Neural cell (in vitro differentiated cells): ENCODE data around the gene PLEKHA4. TPM values are rescaled to one million over a fixed set of nuclear protein-coding genes. Genes with fewer than 3 reads are reported as not detected.
"Not testable (repeated sequence)": the region's sequence is repeated elsewhere in the genome, so short reads cannot be mapped to it uniquely, and the experiment has no call there.

ENCODE experiments used
- H2AFZ ChIP-seq: fragments of 200-600, 300-800 bp; sonication (generic), shearing (Covaris generic); 2 replicates; pipeline ENCODE4 v1.6.0; 2014; ENCODE audit warnings: low read depth, mild to moderate bottlenecking, antibody characterized with exemption, low read length, moderate library complexity
- H3F3A ChIP-seq: fragments of 200-600 bp; shearing (Covaris generic); 2 replicates; pipeline ENCODE4 v1.6.1; 2016; ENCODE audit warnings: mild to moderate bottlenecking, moderate library complexity, mixed read lengths, antibody characterized with exemption, low read length; ENCODE audit not compliant: insufficient read depth, poor library complexity, severe bottlenecking
- H3K27ac ChIP-seq: fragments of 200-600, 300-800 bp; sonication (generic), shearing (Covaris generic); 2 replicates; pipeline ENCODE4 v1.5.1; 2014; ENCODE audit warnings: mild to moderate bottlenecking, low read length, moderate library complexity
- H3K27me3 ChIP-seq: fragments of 300-800, 200-600 bp; sonication (generic), shearing (Covaris generic); 2 replicates; pipeline ENCODE4 v1.6.0; 2014; ENCODE audit warnings: mild to moderate bottlenecking, low read depth, low read length, moderate library complexity; ENCODE audit not compliant: insufficient read depth
- H3K36me3 ChIP-seq: fragments of 300-800, 200-600 bp; sonication (generic), shearing (Covaris generic); 2 replicates; pipeline ENCODE4 v1.5.1; 2014; ENCODE audit warnings: mild to moderate bottlenecking, antibody characterized with exemption, low read length, moderate library complexity; ENCODE audit not compliant: insufficient read depth
- H3K4me2 ChIP-seq: fragments of 300-800, 200-600 bp; sonication (generic), shearing (Covaris generic); 2 replicates; pipeline ENCODE4 v1.6.0; 2014; ENCODE audit warnings: mild to moderate bottlenecking, low read length
- H3K4me3 ChIP-seq: fragments of 300-800, 200-600 bp; sonication (generic), shearing (Covaris generic); 2 replicates; pipeline ENCODE4 v1.5.1; 2014; ENCODE audit warnings: mild to moderate bottlenecking, low read length, moderate library complexity
- H3K79me2 ChIP-seq: fragments of 200-600 bp; shearing (Covaris generic); replicated peaks from 2 replicates; pipeline ENCODE4 v1.6.0; 2014; ENCODE audit warnings: mild to moderate bottlenecking, low read length, moderate library complexity; ENCODE audit not compliant: insufficient read depth
- H3K9ac ChIP-seq: fragments of 300-800, 200-600 bp; sonication (generic), shearing (Covaris generic); 2 replicates; pipeline ENCODE4 v1.6.1; 2016; ENCODE audit warnings: mild to moderate bottlenecking, low read length, mixed read lengths
- H3K9me2 ChIP-seq: fragments of 200-600 bp; shearing (Covaris generic); 2 replicates; pipeline ENCODE4 v1.6.1; 2016; ENCODE audit warnings: mild to moderate bottlenecking, low read length, mixed read lengths; ENCODE audit not compliant: insufficient read depth
- H3K9me3 ChIP-seq: fragments of 200-600, 300-800 bp; sonication (generic), shearing (Covaris generic); 2 replicates; pipeline ENCODE4 v1.6.1; 2016; ENCODE audit warnings: mild to moderate bottlenecking, mixed run types, low read length, moderate library complexity, mixed read lengths
- H4K20me1 ChIP-seq: fragments of 200-600 bp; shearing (Covaris generic); 2 replicates; pipeline ENCODE4 v1.6.1; 2016; ENCODE audit warnings: mild to moderate bottlenecking, mixed run types; ENCODE audit not compliant: insufficient read depth
- CTCF ChIP-seq: fragments of 450-650 bp; IDR thresholded peaks from 2 replicates; pipeline ENCODE4 v1.5.1; 2014; ENCODE audit warnings: antibody characterized with exemption, mild to moderate bottlenecking, moderate library complexity; ENCODE audit not compliant: poor library complexity, severe bottlenecking
- EP300 ChIP-seq: fragments of 450-650 bp; conservative IDR thresholded peaks from 2 replicates; pipeline ENCODE4 v1.6.1; 2014; ENCODE audit warnings: antibody characterized with exemption, mild to moderate bottlenecking, moderate library complexity; ENCODE audit not compliant: poor library complexity, severe bottlenecking
- EZH2 ChIP-seq: fragments of 200-600, 300-800 bp; shearing (Covaris generic), sonication (generic); IDR thresholded peaks from 2 replicates; pipeline ENCODE4 v1.6.1; 2014; ENCODE audit warnings: antibody characterized with exemption, low read length, borderline replicate concordance, mild to moderate bottlenecking; ENCODE audit not compliant: insufficient read depth, poor library complexity, severe bottlenecking
- MXI1 ChIP-seq: fragments of 450-650 bp; conservative IDR thresholded peaks from 2 replicates; pipeline ENCODE4 v1.6.1; 2014; ENCODE audit warnings: antibody characterized with exemption, mild to moderate bottlenecking; ENCODE audit not compliant: poor library complexity, severe bottlenecking
- POLR2AphosphoS5 ChIP-seq: IDR thresholded peaks from 2 replicates; pipeline ENCODE4 v1.6.1; 2012
- RAD21 ChIP-seq: fragments of 450-650 bp; conservative IDR thresholded peaks from 2 replicates; pipeline ENCODE4 v1.6.1; 2014; ENCODE audit warnings: antibody characterized with exemption, mild to moderate bottlenecking, moderate library complexity
- REST ChIP-seq: IDR thresholded peaks from 2 replicates; pipeline ENCODE4 v1.6.1; 2012; ENCODE audit warnings: borderline replicate concordance
- SMC3 ChIP-seq: fragments of 450-650 bp; conservative IDR thresholded peaks from 2 replicates; pipeline ENCODE4 v1.6.1; 2014; ENCODE audit warnings: antibody characterized with exemption, mild to moderate bottlenecking, moderate library complexity; ENCODE audit not compliant: poor library complexity
- TAF1 ChIP-seq: IDR thresholded peaks from 2 replicates; pipeline ENCODE4 v1.6.1; 2012; ENCODE audit warnings: low read depth
- polyA plus RNA-seq: library from polyadenylated mRNA; depleted of rRNA; stranded (reverse); fragments of >200 nt; gene quantifications from 2 replicates; pipeline ENCODE4 v1.2.3, GENCODE V29; 2014

PLEKHA4 gene
- polyA plus RNA-seq, 1 donor from 2014 or later = not detected

- no peaks in the 10 kb centered on the region for H3K9me3 ChIP-seq
- no peaks in the 10 kb centered on the region for H3K36me3 ChIP-seq
- H3K9me2 ChIP-seq = no peaks in the 10 kb centered on the region
- H3K4me3 ChIP-seq = no peak overlapping the region
- no peaks in the 10 kb centered on the region for H3K79me2 ChIP-seq
- H3K9ac ChIP-seq = no peak overlapping the region
- H3F3A ChIP-seq = no peaks in the 10 kb centered on the region
- no peak for TF ChIP-seq MXI1
- no peak for TF ChIP-seq TAF1
- TF ChIP-seq REST = no peak
- no peak for TF ChIP-seq EZH2
- TF ChIP-seq SMC3 = no peak
- TF ChIP-seq POLR2AphosphoS5 = no peak
- TF ChIP-seq RAD21 = no peak
- no peak for TF ChIP-seq CTCF
- TF ChIP-seq EP300 = no peak
- no peaks in the 10 kb centered on the region for H4K20me1 ChIP-seq
- H3K4me2 ChIP-seq = no peak overlapping the region
- no peak overlapping the region for H3K27ac ChIP-seq
- H3K27me3 ChIP-seq = no peaks in the 10 kb centered on the region
- no peak overlapping the region for H2AFZ ChIP-seq
These were observed 44.9 kb upstream of the PLEKHA4 start for GRCh38 chr19:48913114-48913889.

GRCh38 chr19:48910803-48911202, 42.4 kb upstream of the PLEKHA4 start:
- H3K9ac ChIP-seq = no peak overlapping the region
- H3F3A ChIP-seq = no peaks in the 10 kb centered on the region
- no peaks in the 10 kb centered on the region for H3K9me3 ChIP-seq
- H3K4me2 ChIP-seq = no peak overlapping the region
- H3K27ac ChIP-seq = no peak overlapping the region
- no peak overlapping the region for H3K4me3 ChIP-seq
- TF ChIP-seq EZH2 = no peak
- TF ChIP-seq EP300 = no peak
- TF ChIP-seq MXI1 = no peak
- TF ChIP-seq SMC3 = no peak
- no peak for TF ChIP-seq POLR2AphosphoS5
- no peak for TF ChIP-seq CTCF
- no peaks in the 10 kb centered on the region for H3K9me2 ChIP-seq
- no peaks in the 10 kb centered on the region for H4K20me1 ChIP-seq
- H3K36me3 ChIP-seq = no peaks in the 10 kb centered on the region
- no peak overlapping the region for H2AFZ ChIP-seq
- no peaks in the 10 kb centered on the region for H3K79me2 ChIP-seq
- H3K27me3 ChIP-seq = no peaks in the 10 kb centered on the region

- H3K79me2 ChIP-seq, H3K36me3 ChIP-seq, H3K9me2 ChIP-seq, H4K20me1 ChIP-seq, H3K4me2 ChIP-seq, H3K4me3 ChIP-seq, H3K27me3 ChIP-seq, H3K9me3 ChIP-seq, H3K27ac ChIP-seq, H2AFZ ChIP-seq, H3K9ac ChIP-seq, H3F3A ChIP-seq: not testable (repeated sequence)
These were observed 41.1 kb upstream of the PLEKHA4 start for GRCh38 chr19:48909424-48910077.
